Neuronal stem cell (in vitro differentiated cells): ENCODE data around the gene SEMG1.

Source experiments
- DNase-seq: peaks from one replicate; pipeline ENCODE4 v3.0.0-alpha.2; 2013; ENCODE audit warnings: low spot score
- H2AFZ ChIP-seq: one replicate; pipeline ENCODE4 v1.6.1; 2013; ENCODE audit warnings: mild to moderate bottlenecking, low read length, inconsistent platforms
- H2AK5ac ChIP-seq: 2 replicates; pipeline ENCODE4 v1.6.1; 2013; ENCODE audit warnings: low read depth, mild to moderate bottlenecking, inconsistent platforms, low read length, moderate library complexity, mixed read lengths
- H2BK120ac ChIP-seq: 2 replicates; pipeline ENCODE4 v1.6.1; 2013; ENCODE audit warnings: low read depth, mild to moderate bottlenecking, inconsistent platforms, low read length, moderate library complexity, mixed read lengths
- H2BK12ac ChIP-seq: one replicate; pipeline ENCODE4 v1.6.1; 2013; ENCODE audit warnings: low read length, inconsistent platforms
- H2BK15ac ChIP-seq: 2 replicates; pipeline ENCODE4 v1.6.1; 2013; ENCODE audit warnings: mild to moderate bottlenecking, low read length, inconsistent platforms, mixed read lengths
- H2BK5ac ChIP-seq: one replicate; pipeline ENCODE4 v1.6.1; 2013; ENCODE audit warnings: inconsistent platforms, mild to moderate bottlenecking, low read length, moderate library complexity
- H3K14ac ChIP-seq: one replicate; pipeline ENCODE4 v1.6.1; 2013; ENCODE audit warnings: low read length, inconsistent platforms
- H3K18ac ChIP-seq: 2 replicates; pipeline ENCODE4 v1.6.1; 2013; ENCODE audit warnings: low read length, inconsistent platforms
- H3K23ac ChIP-seq: 2 replicates; pipeline ENCODE4 v1.6.1; 2013; ENCODE audit warnings: low read depth, mild to moderate bottlenecking, mixed read lengths, low read length, inconsistent platforms; ENCODE audit not compliant: poor library complexity
- H3K27ac ChIP-seq: replicated peaks from 3 replicates; pipeline ENCODE4 v1.5.1; 2013; ENCODE audit warnings: low read length, inconsistent platforms
- H3K27me3 ChIP-seq, 3 experiments: 2 replicates each; pipeline ENCODE4 v1.6.1; 2013; ENCODE audit warnings: low read length in 3 of 3, mild to moderate bottlenecking in 2 of 3, inconsistent platforms in 1 of 3, low read depth in 1 of 3, mixed read lengths in 1 of 3, moderate library complexity in 1 of 3; ENCODE audit not compliant: control insufficient read depth in 3 of 3, insufficient read depth in 3 of 3
- H3K36me3 ChIP-seq, 2 donors: replicated peaks in 1 of 2; 2 replicates each; pipeline ENCODE4 v1.6.1; 2013; ENCODE audit warnings: low read length in 2 of 2; ENCODE audit not compliant: control insufficient read depth in 2 of 2, insufficient read depth in 2 of 2
- H3K4ac ChIP-seq: 2 replicates; pipeline ENCODE4 v1.6.1; 2013; ENCODE audit warnings: inconsistent platforms, mild to moderate bottlenecking, low read length, moderate library complexity
- H3K4me1 ChIP-seq, 2 donors: 1 replicate in 1 of 2; 2 replicates in 1 of 2; pipeline ENCODE4 v1.6.1; 2013; ENCODE audit warnings: low read length in 2 of 2, low read depth in 1 of 2; ENCODE audit not compliant: control insufficient read depth in 2 of 2, insufficient read depth in 1 of 2
- H3K4me2 ChIP-seq: one replicate; pipeline ENCODE4 v1.6.1; 2013; ENCODE audit warnings: mild to moderate bottlenecking, low read length, inconsistent platforms; ENCODE audit not compliant: insufficient read depth, poor library complexity, severe bottlenecking
- H3K4me3 ChIP-seq, 2 donors: 2 replicates each; pipeline ENCODE4 v1.5.1; 2013; ENCODE audit warnings: low read length in 2 of 2, mild to moderate bottlenecking in 2 of 2, inconsistent platforms in 1 of 2, moderate library complexity in 1 of 2
- H3K79me1 ChIP-seq: one replicate; pipeline ENCODE4 v1.6.1; 2013; ENCODE audit warnings: low read depth, mild to moderate bottlenecking, inconsistent platforms, low read length, moderate library complexity
- H3K9ac ChIP-seq: one replicate; pipeline ENCODE4 v1.6.1; 2013; ENCODE audit warnings: mild to moderate bottlenecking, low read depth, low read length, inconsistent platforms; ENCODE audit not compliant: poor library complexity
- H3K9me3 ChIP-seq, 2 donors: replicated peaks in 1 of 2; 2 replicates each; pipeline versions ENCODE3 to v1.6.1; 2013; ENCODE audit warnings: low read length in 2 of 2, mild to moderate bottlenecking in 2 of 2, inconsistent platforms in 1 of 2, low read depth in 1 of 2, mixed read lengths in 1 of 2, moderate library complexity in 1 of 2; ENCODE audit not compliant: control insufficient read depth in 2 of 2, insufficient read depth in 1 of 2
- H4K8ac ChIP-seq: one replicate; pipeline ENCODE4 v1.6.1; 2013; ENCODE audit warnings: low read depth, mild to moderate bottlenecking, inconsistent platforms, low read length, moderate library complexity
- H4K91ac ChIP-seq: one replicate; pipeline ENCODE4 v1.6.1; 2013; ENCODE audit warnings: low read length, low read depth, mild to moderate bottlenecking, inconsistent platforms; ENCODE audit not compliant: poor library complexity
- WGBS, 2 donors: extraction: QIAGEN DNeasy Blood & Tissue Kit; methylation state at CpG; one replicate each; pipeline ENCODE4 v1.1.7; 2013; ENCODE audit warnings: missing lambda C conversion rate in 2 of 2, mixed read lengths in 1 of 2; ENCODE audit not compliant: insufficient read length in 2 of 2, insufficient replicate concordance in 1 of 2; ENCODE audit errors: extremely low coverage in 2 of 2; 5-methylcytosine and 5-hydroxymethylcytosine counted together

SEMG1 gene

GRCh38 chr20:45189861-45190260 is 17.0 kb upstream of the SEMG1 start:
- Histone ChIP-seq H2BK120ac (no peak overlapping the region), H4K91ac (no peak overlapping the region), H3K14ac (no peak overlapping the region), H4K8ac (no peak overlapping the region), H3K27ac (no peak overlapping the region), H3K4ac (no peak overlapping the region), H3K4me3 (no peak overlapping the region), H3K9ac (no peak overlapping the region), H3K9me3 (no peaks in the 10 kb centered on the region), H2AK5ac (no peak overlapping the region), H3K23ac (no peak overlapping the region), H2BK12ac (no peak overlapping the region), H2BK5ac (no peak overlapping the region), H2BK15ac (no peak overlapping the region), H2AFZ (no peak overlapping the region), H3K36me3 (no peaks in the 10 kb centered on the region), H3K79me1 (no peaks in the 10 kb centered on the region), H3K4me1 (no peaks in the 10 kb centered on the region), H3K27me3 (peaks cover 0 to 2% (median 0%) of the 10 kb centered on the region in 3 experiments), H3K4me2 (no peak overlapping the region), H3K18ac (no peak overlapping the region)
- DNase-seq, result no peak
- WGBS, 2 donors, result no CpG with 5 or more reads among the region's 3 CpGs

DNA sequence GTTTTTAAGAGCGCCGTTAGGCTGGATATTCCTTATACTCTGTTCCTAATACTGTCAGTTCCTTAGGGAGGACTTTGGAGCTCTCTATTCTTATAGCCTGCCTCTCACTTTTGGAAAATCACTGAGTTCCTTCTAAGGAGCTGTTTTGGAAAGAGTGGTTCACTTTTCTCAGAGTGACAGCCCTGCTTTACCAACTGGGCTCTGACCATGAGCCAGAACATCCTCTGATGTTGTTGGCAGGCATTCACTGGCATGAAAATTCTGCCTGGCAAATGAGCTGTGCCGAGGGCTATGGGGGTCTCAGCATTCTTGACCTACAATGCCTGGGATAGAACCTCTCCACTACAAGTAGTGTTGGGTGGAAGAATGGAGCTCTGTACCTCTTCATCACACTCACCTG is 14.9 kb upstream of the SEMG1 start:
- Histone ChIP-seq H3K9me3 (no peaks in the 10 kb centered on the region), H2BK12ac (no peak overlapping the region), H4K8ac (no peak overlapping the region), H3K79me1 (no peaks in the 10 kb centered on the region), H3K27me3 (no peaks in the 10 kb centered on the region), H3K4me1 (no peaks in the 10 kb centered on the region), H3K4ac (no peak overlapping the region), H3K36me3 (no peaks in the 10 kb centered on the region), H3K4me2 (no peak overlapping the region), H3K23ac (no peak overlapping the region), H2AK5ac (no peak overlapping the region), H3K4me3 (no peak overlapping the region), H3K14ac (no peak overlapping the region), H3K18ac (no peak overlapping the region), H2AFZ (no peak overlapping the region), H4K91ac (no peak overlapping the region), H2BK120ac (peak overlapping the region; percentile 33), H2BK15ac (no peak overlapping the region), H3K27ac (no peak overlapping the region), H2BK5ac (no peak overlapping the region), H3K9ac (no peak overlapping the region)
- no peak for DNase-seq
- WGBS, 2 donors, result no CpG with 5 or more reads among the region's 3 CpGs

DNA sequence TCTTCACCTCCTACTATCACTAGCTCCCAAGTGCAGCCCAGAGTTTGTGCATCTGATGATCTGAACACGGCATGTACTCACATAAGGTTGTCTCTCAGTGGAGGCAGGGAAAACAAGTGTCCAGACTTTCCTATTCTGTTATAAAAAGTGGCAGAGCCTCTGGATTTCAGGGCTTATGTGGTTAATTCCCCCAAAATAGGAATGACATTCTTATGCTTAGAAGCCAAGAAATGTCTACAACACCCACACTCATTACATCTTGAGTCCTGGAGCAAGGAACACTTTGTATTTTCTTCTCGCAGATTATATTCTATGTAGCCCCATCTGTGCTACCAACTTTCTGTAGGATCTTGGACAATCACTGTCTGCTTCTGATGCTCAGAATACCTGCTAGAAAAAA is 13.5 kb upstream of the SEMG1 start:
- H3K27ac ChIP-seq, result no peak overlapping the region
- WGBS, 2 donors, result no CpG with 5 or more reads among the region's 2 CpGs
- no peak overlapping the region for H2BK15ac ChIP-seq
- no peak overlapping the region for H4K8ac ChIP-seq
- H3K14ac ChIP-seq, result no peak overlapping the region
- H2BK5ac ChIP-seq, result no peak overlapping the region
- H3K4me2 ChIP-seq, result no peak overlapping the region
- no peak overlapping the region for H2AK5ac ChIP-seq
- no peak overlapping the region for H2BK120ac ChIP-seq
- H3K23ac ChIP-seq, result no peak overlapping the region
- no peaks in the 10 kb centered on the region for H3K9me3 ChIP-seq
- no peak overlapping the region for H3K4ac ChIP-seq
- no peak overlapping the region for H2AFZ ChIP-seq
- no peak overlapping the region for H4K91ac ChIP-seq
- no peaks in the 10 kb centered on the region for H3K79me1 ChIP-seq
- no peak overlapping the region for H3K9ac ChIP-seq
- no peaks in the 10 kb centered on the region for H3K27me3 ChIP-seq
- no peak for DNase-seq
- H3K36me3 ChIP-seq, result no peaks in the 10 kb centered on the region
- no peak overlapping the region for H2BK12ac ChIP-seq
- H3K18ac ChIP-seq, result no peak overlapping the region
- H3K4me1 ChIP-seq, result no peaks in the 10 kb centered on the region
- no peak overlapping the region for H3K4me3 ChIP-seq

DNA sequence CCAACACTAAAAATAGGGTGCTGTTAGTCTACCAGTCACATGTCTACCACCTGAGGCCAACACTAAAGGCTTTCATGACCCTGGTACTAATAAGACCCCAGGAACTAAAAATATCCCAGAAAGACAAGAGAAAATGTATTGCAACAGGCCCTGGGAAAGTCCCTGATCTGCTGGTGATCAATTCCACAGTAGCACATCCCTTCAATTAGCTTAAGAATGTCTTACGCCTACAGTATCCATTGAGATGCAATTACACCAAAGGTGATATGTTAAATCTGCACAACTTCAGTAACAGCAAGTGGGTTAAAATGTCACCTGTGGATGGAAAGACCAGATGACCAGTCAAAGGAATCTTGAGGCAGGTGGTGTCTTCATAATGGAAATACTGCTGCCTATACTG is 3.1 kb downstream of the SEMG1 start:
- H3K9me3 ChIP-seq, result no peaks in the 10 kb centered on the region
- no peak overlapping the region for H3K4me3 ChIP-seq
- H4K91ac ChIP-seq, result no peak overlapping the region
- DNase-seq, result no peak
- no peak overlapping the region for H3K9ac ChIP-seq
- H2BK12ac ChIP-seq, result no peak overlapping the region
- no peak overlapping the region for H2AFZ ChIP-seq
- no peak overlapping the region for H2AK5ac ChIP-seq
- H3K4me1 ChIP-seq, result peaks cover 0 to 4% of the 10 kb centered on the region in 2 donors
- H2BK15ac ChIP-seq, result no peak overlapping the region
- H2BK120ac ChIP-seq, result no peak overlapping the region
- H3K14ac ChIP-seq, result no peak overlapping the region
- H3K36me3 ChIP-seq, result no peaks in the 10 kb centered on the region
- no peak overlapping the region for H4K8ac ChIP-seq
- no peaks in the 10 kb centered on the region for H3K27me3 ChIP-seq
- H3K4ac ChIP-seq, result no peak overlapping the region
- H3K4me2 ChIP-seq, result no peak overlapping the region
- no peak overlapping the region for H3K27ac ChIP-seq
- WGBS, 2 donors, result no CpG with 5 or more reads among the region's 1 CpG
- H3K79me1 ChIP-seq, result no peaks in the 10 kb centered on the region
- no peak overlapping the region for H3K23ac ChIP-seq
- H3K18ac ChIP-seq, result no peak overlapping the region
- no peak overlapping the region for H2BK5ac ChIP-seq
